CD4-positive, CD25-positive, alpha-beta regulatory T cell (primary cell): ENCODE measurements around the gene INSL3. TPM values are rescaled to one million over a fixed set of nuclear protein-coding genes. Genes with fewer than 3 reads are reported as not detected.

Experiments used
- ATAC-seq, 2 donors: fragments of 150-1000 bp; cut with Tn5 transposase; one replicate each; pipeline ENCODE4 v1.10.0; 2021; ENCODE audit warnings: low read depth in 2 of 2, moderate number of reproducible peaks in 2 of 2, moderate library complexity in 1 of 2
- DNase-seq, 3 donors: peaks; one replicate each; pipeline versions ENCODE4 v3.0.0 to v3.0.0-alpha.2; 2012 to 2022; ENCODE audit warnings: mixed read lengths in 1 of 3
- H3K27ac ChIP-seq: one replicate; pipeline ENCODE4 v1.7.0; 2013; ENCODE audit warnings: mild to moderate bottlenecking, low read length; ENCODE audit not compliant: insufficient read depth, poor library complexity, severe bottlenecking
- H3K27me3 ChIP-seq: one replicate; pipeline ENCODE4 v1.7.0; 2013; ENCODE audit warnings: low read length; ENCODE audit not compliant: control insufficient read depth, insufficient read depth
- H3K36me3 ChIP-seq: one replicate; pipeline ENCODE4 v1.7.0; 2013; ENCODE audit warnings: mild to moderate bottlenecking, low read length, moderate library complexity; ENCODE audit not compliant: control insufficient read depth, insufficient read depth
- H3K4me1 ChIP-seq: 2 replicates; pipeline ENCODE4 v1.7.0; 2013; ENCODE audit warnings: mild to moderate bottlenecking, low read length; ENCODE audit not compliant: insufficient read depth, control insufficient read depth, poor library complexity, severe bottlenecking
- H3K4me3 ChIP-seq: one replicate; pipeline ENCODE4 v1.7.0; 2013; ENCODE audit warnings: low read depth, mild to moderate bottlenecking, low read length, moderate library complexity
- H3K9me3 ChIP-seq, 2 experiments: 1 replicate in 1 of 2; 2 replicates in 1 of 2; pipeline ENCODE4 v1.7.0; 2013; ENCODE audit warnings: low read length in 2 of 2, mild to moderate bottlenecking in 1 of 2, moderate library complexity in 1 of 2; ENCODE audit not compliant: control insufficient read depth in 2 of 2
- H3K27ac Mint-ChIP-seq, 3 donors: one replicate each; pipeline ENCODE4 v1.8.0; 2020 to 2022; ENCODE audit warnings: mild to moderate bottlenecking in 3 of 3, mixed read lengths in 3 of 3, moderate library complexity in 2 of 3
- H3K27me3 Mint-ChIP-seq: one replicate; pipeline ENCODE4 v1.8.0; 2022; ENCODE audit warnings: mild to moderate bottlenecking, mixed read lengths
- H3K36me3 Mint-ChIP-seq: one replicate; pipeline ENCODE4 v1.8.0; 2020; ENCODE audit warnings: mixed read lengths
- H3K4me1 Mint-ChIP-seq, 4 donors: one replicate each; pipeline ENCODE4 v1.8.0; 2020 to 2022; ENCODE audit warnings: mixed read lengths in 4 of 4, mild to moderate bottlenecking in 1 of 4
- H3K4me3 Mint-ChIP-seq, 4 donors: one replicate each; pipeline ENCODE4 v1.8.0; 2020 to 2022; ENCODE audit warnings: mild to moderate bottlenecking in 4 of 4, mixed read lengths in 4 of 4, moderate library complexity in 3 of 4
- H3K9me3 Mint-ChIP-seq, 7 donors: one replicate each; pipeline ENCODE4 v1.8.0; 2020 to 2022; ENCODE audit warnings: mixed read lengths in 7 of 7, mild to moderate bottlenecking in 3 of 7, moderate library complexity in 2 of 7
- polyA plus RNA-seq, 4 donors: library from polyadenylated mRNA; unstranded; fragments of 300-500 nt; fragmentation: Illumina TruSeq; gene quantifications; one replicate each; pipeline ENCODE4 v1.2.3, GENCODE V29; 2021
- total RNA-seq: library from RNA; stranded (reverse); gene quantifications from one replicate; pipeline ENCODE4 v1.2.3, GENCODE V29; 2022

INSL3 gene
- total and polyA plus RNA-seq, 5 donors from 2014 or later = 1.5 to 5.5 (median 2.4) TPM

DNA sequence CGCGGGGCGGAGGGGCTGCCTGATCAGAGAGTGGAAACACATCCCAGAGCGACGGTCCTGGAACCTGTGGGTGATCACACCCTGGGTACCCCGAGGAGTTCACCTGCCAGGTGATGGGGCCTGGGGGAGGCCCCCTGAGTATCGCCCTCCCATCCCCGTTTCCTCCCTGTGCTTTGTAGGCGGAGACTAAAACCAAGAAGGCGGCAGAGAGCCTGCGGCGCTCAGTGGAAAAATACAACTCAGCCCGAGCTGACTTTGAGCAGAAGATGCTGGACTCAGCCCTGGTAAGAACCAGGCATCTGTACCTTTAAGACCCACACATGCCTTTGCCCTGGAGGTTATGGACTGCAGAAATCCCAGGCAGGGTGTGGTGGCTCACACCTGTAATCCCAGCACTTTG, 50.7 kb downstream of the INSL3 start:
- Mint-ChIP-seq H3K36me3 (peaks cover 31% of the 10 kb centered on the region), H3K27ac (no peak overlapping the region), H3K4me1 (peaks cover 0 to 10% (median 6%) of the 10 kb centered on the region in 4 donors), H3K4me3 (no peak overlapping the region), H3K27me3 (no peaks in the 10 kb centered on the region), H3K9me3 (no peaks in the 10 kb centered on the region)
- peaks cover 62% of the 10 kb centered on the region for H3K36me3 ChIP-seq
- H3K4me3 ChIP-seq = no peak overlapping the region
- H3K4me1 ChIP-seq = no peaks in the 10 kb centered on the region
- H3K27ac ChIP-seq = no peak overlapping the region
- ATAC-seq = no peak
- H3K27me3 ChIP-seq = no peaks in the 10 kb centered on the region
- no peak for DNase-seq
- H3K9me3 ChIP-seq = no peaks in the 10 kb centered on the region

DNA sequence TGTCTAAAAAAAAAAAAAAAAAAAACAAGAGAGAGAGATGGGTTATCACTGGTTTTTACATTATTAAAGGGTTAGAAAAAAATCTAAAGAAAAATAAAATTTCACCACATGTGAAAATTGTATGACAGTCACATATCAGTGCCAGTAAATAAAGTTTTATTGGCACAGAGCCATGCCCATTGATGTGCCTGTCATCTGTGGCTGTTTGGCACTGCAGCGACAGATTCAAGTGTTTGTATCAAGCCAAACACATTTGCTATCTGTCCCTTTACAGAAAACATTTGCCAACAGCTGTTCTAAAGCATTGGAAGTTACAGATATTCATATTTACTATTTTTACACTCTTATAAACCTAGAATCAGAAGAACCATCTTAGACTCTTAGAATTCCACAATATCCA, 53.8 kb downstream of the INSL3 start:
- Mint-ChIP-seq H3K4me1 (peaks cover 0 to 3% (median 0%) of the 10 kb centered on the region in 4 donors), H3K27ac (peak overlapping the region in 1 of 3 donors; percentile 77), H3K36me3 (peaks cover 27% of the 10 kb centered on the region), H3K4me3 (no peak overlapping the region), H3K27me3 (no peaks in the 10 kb centered on the region), H3K9me3 (no peaks in the 10 kb centered on the region)
- Histone ChIP-seq H3K9me3 (no peaks in the 10 kb centered on the region), H3K36me3 (peaks cover 70% of the 10 kb centered on the region), H3K4me3 (no peak overlapping the region), H3K4me1 (no peaks in the 10 kb centered on the region), H3K27ac (no peak overlapping the region), H3K27me3 (no peaks in the 10 kb centered on the region)
- DNase-seq (no peak), ATAC-seq (no peak)

DNA sequence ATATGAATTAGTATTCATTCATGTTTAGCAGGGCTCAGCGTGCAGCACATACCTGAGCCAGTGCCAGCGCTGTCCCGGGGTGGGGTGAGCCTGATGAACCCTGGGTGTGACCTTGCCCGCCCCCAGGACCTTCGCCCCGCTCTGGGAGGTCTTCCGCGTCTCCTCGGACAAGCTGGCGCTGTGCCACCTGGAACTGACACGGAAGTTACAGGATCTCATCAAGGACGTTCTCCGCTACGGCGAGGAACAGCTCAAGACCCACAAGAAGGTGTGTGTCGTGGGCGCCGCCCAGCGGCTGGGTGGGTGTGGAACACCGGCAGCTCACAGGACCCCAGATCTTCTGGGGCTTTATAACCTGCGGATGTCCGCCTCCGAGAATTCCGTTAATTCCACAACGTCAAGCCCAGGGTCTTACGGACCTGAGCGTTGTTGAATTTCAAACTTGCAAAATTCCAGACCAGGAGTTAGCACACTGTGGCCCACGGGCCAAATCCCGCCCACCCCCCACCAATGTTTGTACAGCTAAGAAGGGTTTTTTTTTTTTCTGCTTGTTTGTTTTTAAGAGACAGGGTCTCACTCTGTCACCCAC, 54.7 kb downstream of the INSL3 start:
- Histone ChIP-seq H3K9me3 (no peaks in the 10 kb centered on the region), H3K4me1 (no peaks in the 10 kb centered on the region), H3K36me3 (peaks cover 68% of the 10 kb centered on the region), H3K27me3 (no peaks in the 10 kb centered on the region), H3K4me3 (no peak overlapping the region), H3K27ac (no peak overlapping the region)
- no peak overlapping the region for H3K27ac Mint-ChIP-seq
- H3K9me3 Mint-ChIP-seq = no peaks in the 10 kb centered on the region
- H3K36me3 Mint-ChIP-seq = peaks cover 24% of the 10 kb centered on the region
- no peaks in the 10 kb centered on the region for H3K27me3 Mint-ChIP-seq
- peaks cover 0 to 6% (median under 1%) of the 10 kb centered on the region in 4 donors for H3K4me1 Mint-ChIP-seq
- DNase-seq = no peak
- no peak overlapping the region for H3K4me3 Mint-ChIP-seq
- no peak for ATAC-seq

Other genes starting within 250 kb of the INSL3 start
- gene UNC13A, start 133.2 kb downstream of the INSL3 start, total RNA-seq = not detected
- not detected for gene UNC13A, start 133.2 kb downstream of the INSL3 start, polyA plus RNA-seq
- 47.6 TPM for gene MAP1S, start 102.0 kb downstream of the INSL3 start, total RNA-seq
- gene MAP1S, start 102.0 kb downstream of the INSL3 start, polyA plus RNA-seq = 10 to 100 TPM; 14.0 to 26.6 (median 20.1) TPM
- 71.9 TPM for gene FCHO1, start 70.0 kb downstream of the INSL3 start, total RNA-seq
- 10 to 100 TPM in 3 of 4 donors, 1 to 10 TPM in 1; 8.3 to 16.6 (median 13.7) TPM for gene FCHO1, start 70.0 kb downstream of the INSL3 start, polyA plus RNA-seq
- 0.47 TPM for gene B3GNT3, start 26.4 kb downstream of the INSL3 start, total RNA-seq
- under 1 TPM in 1 of 4 donors, not detected in 3; 0.27 TPM for gene B3GNT3, start 26.4 kb downstream of the INSL3 start, polyA plus RNA-seq
- gene JAK3, start 26.5 kb upstream of the INSL3 start, total RNA-seq = 198 TPM
- 100 to 1,000 TPM in 1 of 4 donors, 10 to 100 TPM in 3; 80.8 to 103 (median 88.4) TPM for gene JAK3, start 26.5 kb upstream of the INSL3 start, polyA plus RNA-seq
- gene RPL18A, start 38.4 kb upstream of the INSL3 start, total RNA-seq = 2,143 TPM
- 1,000 to 10,000 TPM; 3,036 to 4,374 (median 3,670) TPM for gene RPL18A, start 38.4 kb upstream of the INSL3 start, polyA plus RNA-seq
- gene SLC5A5, start 50.4 kb upstream of the INSL3 start, total RNA-seq = 1.0 TPM
- 1 to 10 TPM in 3 of 4 donors, under 1 TPM in 1; 0.76 to 1.8 (median 1.3) TPM for gene SLC5A5, start 50.4 kb upstream of the INSL3 start, polyA plus RNA-seq
- gene CCDC124, start 111.5 kb upstream of the INSL3 start, total RNA-seq = 32.2 TPM
- gene CCDC124, start 111.5 kb upstream of the INSL3 start, polyA plus RNA-seq = 10 to 100 TPM; 29.6 to 42.7 (median 33.5) TPM
- not detected for gene KCNN1, start 145.6 kb upstream of the INSL3 start, total RNA-seq
- not detected for gene KCNN1, start 145.6 kb upstream of the INSL3 start, polyA plus RNA-seq
- 151 TPM for gene ARRDC2, start 186.7 kb upstream of the INSL3 start, total RNA-seq
- 10 to 100 TPM; 25.9 to 42.7 (median 36.2) TPM for gene ARRDC2, start 186.7 kb upstream of the INSL3 start, polyA plus RNA-seq